IPS-15b (cell line): Measurements from ENCODE around the gene CFD.
"Not testable (repeated sequence)": the region's sequence is repeated elsewhere in the genome, so short reads cannot be mapped to it uniquely, and the experiment has no call there.

Source experiments
- H3K27me3 ChIP-seq: one replicate; pipeline ENCODE4 v1.6.1; 2013; ENCODE audit warnings: low read length; ENCODE audit not compliant: control insufficient read depth, insufficient read depth
- H3K36me3 ChIP-seq: one replicate; pipeline ENCODE4 v1.6.1; 2013; ENCODE audit warnings: low read length; ENCODE audit not compliant: control insufficient read depth, insufficient read depth
- H3K4me1 ChIP-seq: one replicate; pipeline ENCODE4 v1.6.1; 2013; ENCODE audit warnings: mild to moderate bottlenecking, low read length; ENCODE audit not compliant: control insufficient read depth, insufficient read depth
- H3K4me3 ChIP-seq: one replicate; pipeline ENCODE4 v1.5.1; 2013; ENCODE audit warnings: low read depth, low read length
- H3K9ac ChIP-seq: one replicate; pipeline ENCODE4 v1.6.1; 2013; ENCODE audit warnings: low read depth, mild to moderate bottlenecking, low read length
- H3K9me3 ChIP-seq: one replicate; pipeline ENCODE4 v1.6.1; 2013; ENCODE audit warnings: mild to moderate bottlenecking, low read length; ENCODE audit not compliant: control insufficient read depth, insufficient read depth

CFD gene

DNA sequence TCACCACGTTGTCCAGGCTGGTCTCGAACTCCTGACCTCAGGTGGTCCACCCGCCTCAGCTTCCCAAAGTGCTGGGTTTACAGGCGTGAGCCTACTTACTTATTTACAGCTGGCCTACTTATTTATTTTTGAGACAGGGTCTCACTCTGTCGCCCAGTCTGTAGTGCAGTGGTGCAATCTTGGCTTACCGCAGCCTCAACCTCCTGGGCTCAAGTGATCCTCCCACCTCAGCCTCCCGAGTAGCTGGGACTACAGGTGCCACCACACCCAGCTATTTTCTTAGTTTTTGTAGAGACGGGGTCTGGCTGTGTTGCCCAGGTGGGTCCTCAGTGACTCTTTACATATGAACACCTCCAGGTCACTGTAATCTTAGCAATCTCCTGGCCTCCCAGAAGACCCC lies 10.3 kb upstream of the CFD start:
- H3K4me1 ChIP-seq, H3K36me3 ChIP-seq, H3K27me3 ChIP-seq, H3K9ac ChIP-seq, H3K4me3 ChIP-seq, H3K9me3 ChIP-seq: not testable (repeated sequence)

DNA sequence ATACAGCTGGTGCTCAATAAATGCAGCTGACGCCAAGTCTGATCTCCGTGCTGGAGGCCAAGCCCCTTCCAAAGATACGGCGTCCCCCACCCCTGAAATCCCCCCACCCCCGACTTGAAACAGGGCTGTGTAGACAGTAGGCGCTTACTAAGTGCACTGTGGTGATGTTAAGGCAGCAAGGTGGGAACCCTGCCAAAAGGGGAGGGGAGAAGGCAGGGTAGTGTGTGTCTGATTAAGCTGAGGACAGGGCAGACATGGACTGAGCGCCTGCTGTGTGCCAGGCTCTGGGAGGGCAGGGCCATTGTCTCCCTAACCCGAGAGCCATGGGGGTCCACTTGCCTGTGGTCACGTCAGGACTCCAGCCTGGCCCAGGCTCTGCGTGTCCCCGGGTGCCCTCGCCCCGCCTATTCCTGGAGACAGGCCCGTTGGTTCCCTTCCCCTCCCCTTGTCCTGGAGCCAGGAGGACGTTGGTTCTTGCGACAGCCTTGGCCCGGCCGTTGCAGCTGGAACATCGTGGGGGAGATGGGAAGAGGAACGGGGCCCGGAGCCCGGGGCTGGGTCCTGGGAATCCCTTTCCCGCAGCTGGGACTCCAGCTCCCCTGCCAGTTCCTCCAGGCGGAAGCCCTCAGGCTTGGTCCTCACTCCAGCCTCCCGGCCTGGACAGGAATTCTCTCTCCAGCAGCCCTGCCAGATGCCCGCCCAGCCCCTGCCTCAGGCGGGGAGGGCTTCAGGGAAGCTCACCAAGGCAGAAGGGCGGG lies 9.1 kb upstream of the CFD start:
- Histone ChIP-seq H3K27me3 (no peaks in the 10 kb centered on the region), H3K36me3 (no peaks in the 10 kb centered on the region), H3K4me3 (no peak overlapping the region), H3K9me3 (no peaks in the 10 kb centered on the region), H3K9ac (no peak overlapping the region), H3K4me1 (no peaks in the 10 kb centered on the region)

DNA sequence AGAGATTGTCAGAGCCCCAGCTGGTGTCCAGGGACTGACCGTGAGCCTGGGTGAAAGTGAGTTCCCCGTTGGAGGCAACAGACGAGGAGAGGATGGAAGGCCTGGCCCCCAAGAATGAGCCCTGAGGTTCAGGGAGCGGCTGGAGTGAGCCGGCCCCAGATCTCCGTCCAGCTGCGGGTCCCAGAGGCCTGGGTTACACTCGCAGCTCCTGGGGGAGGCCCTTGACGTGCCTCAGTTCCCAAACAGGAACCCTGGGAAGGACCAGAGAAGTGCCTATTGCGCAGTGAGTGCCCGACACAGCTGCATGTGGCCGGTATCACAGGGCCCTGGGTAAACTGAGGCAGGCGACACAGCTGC lies 8.5 kb upstream of the CFD start:
- Histone ChIP-seq H3K27me3 (no peaks in the 10 kb centered on the region), H3K4me3 (no peak overlapping the region), H3K9me3 (no peaks in the 10 kb centered on the region), H3K4me1 (no peaks in the 10 kb centered on the region), H3K36me3 (no peaks in the 10 kb centered on the region), H3K9ac (no peak overlapping the region)

DNA sequence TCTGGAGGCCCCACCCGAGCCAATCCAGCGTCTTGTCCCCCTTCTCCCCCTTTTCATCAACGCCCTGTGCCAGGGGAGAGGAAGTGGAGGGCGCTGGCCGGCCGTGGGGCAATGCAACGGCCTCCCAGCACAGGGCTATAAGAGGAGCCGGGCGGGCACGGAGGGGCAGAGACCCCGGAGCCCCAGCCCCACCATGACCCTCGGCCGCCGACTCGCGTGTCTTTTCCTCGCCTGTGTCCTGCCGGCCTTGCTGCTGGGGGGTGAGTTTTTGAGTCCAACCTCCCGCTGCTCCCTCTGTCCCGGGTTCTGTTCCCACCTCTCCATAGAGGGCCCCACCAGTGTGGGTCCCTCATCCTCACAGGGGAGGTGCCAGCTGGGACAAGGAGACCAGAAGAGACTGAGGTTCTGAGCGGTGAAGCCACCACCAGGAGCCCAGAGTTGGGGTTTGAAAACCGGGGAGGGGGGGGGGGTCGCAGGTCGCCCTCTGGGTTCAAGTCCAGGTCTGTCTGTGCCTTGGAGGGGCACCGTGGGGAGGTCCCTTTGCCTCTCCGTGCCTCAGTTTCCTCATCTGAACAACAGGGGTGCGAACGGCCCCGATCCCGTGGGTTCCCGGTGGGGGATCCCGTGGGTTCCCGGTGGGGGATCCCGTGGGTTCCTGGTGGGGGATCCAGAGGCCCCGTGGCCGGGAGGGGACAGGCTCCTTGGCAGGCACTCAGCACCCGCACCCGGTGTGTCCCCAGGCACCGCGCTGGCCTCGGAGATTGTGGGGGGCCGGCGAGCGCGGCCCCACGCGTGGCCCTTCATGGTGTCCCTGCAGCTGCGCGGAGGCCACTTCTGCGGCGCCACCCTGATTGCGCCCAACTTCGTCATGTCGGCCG lies 7.1 kb upstream of the CFD start, which contains the start of gene ELANE:
TSS of gene ELANE (plus strand) at position 168 of the 878 bp plus-strand sequence. CDS start at position 194, 26 bp downstream.
- no peaks in the 10 kb centered on the region for H3K27me3 ChIP-seq

DNA sequence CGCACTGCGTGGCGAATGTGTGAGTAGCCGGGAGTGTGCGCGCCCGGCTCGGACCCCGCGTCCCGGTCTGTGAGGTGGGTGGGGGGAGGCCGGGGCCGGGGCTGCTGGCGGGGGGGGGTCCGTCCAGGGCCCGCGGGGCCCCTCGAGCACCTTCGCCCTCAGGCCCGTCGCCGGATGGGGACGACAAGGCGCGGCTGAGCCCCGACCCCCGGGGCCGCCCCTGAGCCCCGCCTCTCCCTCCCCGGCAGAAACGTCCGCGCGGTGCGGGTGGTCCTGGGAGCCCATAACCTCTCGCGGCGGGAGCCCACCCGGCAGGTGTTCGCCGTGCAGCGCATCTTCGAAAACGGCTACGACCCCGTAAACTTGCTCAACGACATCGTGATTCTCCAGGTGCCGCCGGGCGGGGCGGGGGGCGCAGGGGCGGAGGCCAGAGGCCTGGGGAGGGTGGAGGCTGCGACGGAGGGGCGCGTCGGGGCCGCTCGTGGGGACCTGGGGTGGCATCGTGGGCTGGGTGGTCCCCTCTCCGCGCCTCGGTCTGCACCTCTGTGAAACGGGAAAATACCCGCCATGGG lies 6.4 kb upstream of the CFD start:
- H3K4me3 ChIP-seq, result no peak overlapping the region
- no peaks in the 10 kb centered on the region for H3K27me3 ChIP-seq
- no peak overlapping the region for H3K9ac ChIP-seq
- H3K9me3 ChIP-seq, result no peaks in the 10 kb centered on the region
- no peaks in the 10 kb centered on the region for H3K36me3 ChIP-seq
- no peaks in the 10 kb centered on the region for H3K4me1 ChIP-seq

More for the DNA sequence above, 7.1 kb upstream of the CFD start, which contains the start of gene ELANE:
- H3K4me1 ChIP-seq, result no peaks in the 10 kb centered on the region
- H3K9me3 ChIP-seq, result no peaks in the 10 kb centered on the region
- no peak within 1 kb of the TSS for H3K4me3 ChIP-seq
- no peak within 1 kb of the TSS for H3K9ac ChIP-seq
- no peaks in the 10 kb centered on the region for H3K36me3 ChIP-seq

DNA sequence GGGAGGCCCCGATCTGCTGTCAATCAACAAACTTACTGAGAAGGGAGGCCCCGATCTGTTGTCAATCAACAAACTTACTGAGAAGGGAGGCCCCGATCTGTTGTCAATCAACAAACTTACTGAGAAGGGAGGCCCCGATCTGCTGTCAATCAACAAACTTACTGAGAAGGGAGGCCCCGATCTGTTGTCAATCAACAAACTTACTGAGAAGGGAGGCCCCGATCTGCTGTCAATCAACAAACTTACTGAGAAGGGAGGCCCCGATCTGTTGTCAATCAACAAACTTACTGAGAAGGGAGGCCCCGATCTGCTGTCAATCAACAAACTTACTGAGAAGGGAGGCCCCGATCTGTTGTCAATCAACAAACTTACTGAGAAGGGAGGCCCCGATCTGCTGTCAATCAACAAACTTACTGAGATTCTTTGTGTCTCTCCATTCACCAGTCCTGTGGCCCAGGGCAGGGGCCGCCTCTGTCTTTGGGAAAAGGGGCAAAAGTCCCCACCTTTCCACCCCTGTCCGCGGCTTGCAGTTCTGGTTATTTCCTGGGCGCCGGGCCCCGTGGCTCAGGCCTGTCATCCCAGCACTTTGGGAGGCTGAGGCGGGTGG lies 5.7 kb upstream of the CFD start:
- H3K27me3 ChIP-seq, H3K36me3 ChIP-seq, H3K4me1 ChIP-seq, H3K9ac ChIP-seq, H3K9me3 ChIP-seq, H3K4me3 ChIP-seq: not testable (repeated sequence)

DNA sequence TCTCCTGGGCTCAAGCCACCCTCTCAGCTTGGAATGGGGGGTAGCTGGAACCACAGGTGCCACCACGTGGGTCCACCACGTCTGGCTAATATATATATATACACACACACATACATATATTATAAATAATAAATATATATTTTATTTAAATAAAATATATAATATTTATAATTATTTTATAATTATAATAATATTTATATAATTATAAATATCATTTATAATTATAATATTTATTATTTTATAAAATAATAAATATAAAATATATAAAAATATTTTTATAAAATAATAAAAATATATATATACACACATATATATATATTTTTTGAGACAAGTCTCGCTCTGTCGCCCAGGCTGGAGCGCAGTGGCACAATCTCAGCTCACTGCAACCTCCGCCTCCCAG lies 4.9 kb upstream of the CFD start:
- H3K27me3 ChIP-seq, result peaks cover 2% of the 10 kb centered on the region
- H3K4me1 ChIP-seq, result no peaks in the 10 kb centered on the region
- H3K9me3 ChIP-seq, result no peaks in the 10 kb centered on the region
- no peaks in the 10 kb centered on the region for H3K36me3 ChIP-seq
- H3K9ac ChIP-seq, result no peak overlapping the region
- no peak overlapping the region for H3K4me3 ChIP-seq

DNA sequence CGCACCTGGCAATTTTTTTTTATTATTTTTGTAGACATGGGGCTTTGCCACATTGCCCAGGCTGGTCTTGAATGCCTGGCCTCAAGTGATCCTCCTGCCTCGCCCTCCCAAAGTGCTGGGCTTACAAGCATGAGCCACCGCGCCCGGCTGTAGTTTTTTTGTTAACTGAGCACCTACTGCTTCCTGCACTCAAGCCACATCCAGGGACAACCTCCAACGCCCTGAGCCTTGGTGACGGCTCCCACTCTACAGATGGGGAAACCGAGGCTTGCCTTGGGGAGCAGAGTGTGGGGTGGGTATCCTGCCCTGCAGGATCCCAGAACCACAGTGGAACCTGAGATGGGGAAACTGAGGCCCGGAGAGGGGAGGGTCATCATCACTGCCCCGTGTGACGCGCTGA lies 4.3 kb upstream of the CFD start:
- Histone ChIP-seq H3K9ac (no peak overlapping the region), H3K36me3 (no peaks in the 10 kb centered on the region), H3K4me3 (no peak overlapping the region), H3K9me3 (no peaks in the 10 kb centered on the region), H3K27me3 (peaks cover 5% of the 10 kb centered on the region), H3K4me1 (no peaks in the 10 kb centered on the region)

DNA sequence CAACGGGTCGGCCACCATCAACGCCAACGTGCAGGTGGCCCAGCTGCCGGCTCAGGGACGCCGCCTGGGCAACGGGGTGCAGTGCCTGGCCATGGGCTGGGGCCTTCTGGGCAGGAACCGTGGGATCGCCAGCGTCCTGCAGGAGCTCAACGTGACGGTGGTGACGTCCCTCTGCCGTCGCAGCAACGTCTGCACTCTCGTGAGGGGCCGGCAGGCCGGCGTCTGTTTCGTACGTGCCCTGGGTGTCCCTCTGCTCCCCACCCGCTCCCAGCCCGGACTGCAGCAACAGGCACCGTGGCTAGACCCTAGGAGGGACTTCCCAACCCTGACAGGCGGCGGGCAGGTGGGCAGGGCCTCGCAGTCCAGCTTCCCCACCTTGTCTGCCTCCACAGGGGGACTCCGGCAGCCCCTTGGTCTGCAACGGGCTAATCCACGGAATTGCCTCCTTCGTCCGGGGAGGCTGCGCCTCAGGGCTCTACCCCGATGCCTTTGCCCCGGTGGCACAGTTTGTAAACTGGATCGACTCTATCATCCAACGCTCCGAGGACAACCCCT lies 3.8 kb upstream of the CFD start:
- Histone ChIP-seq H3K4me1 (no peaks in the 10 kb centered on the region), H3K9ac (no peak overlapping the region), H3K27me3 (peaks cover 5% of the 10 kb centered on the region), H3K4me3 (no peak overlapping the region), H3K9me3 (no peaks in the 10 kb centered on the region), H3K36me3 (no peaks in the 10 kb centered on the region)

DNA sequence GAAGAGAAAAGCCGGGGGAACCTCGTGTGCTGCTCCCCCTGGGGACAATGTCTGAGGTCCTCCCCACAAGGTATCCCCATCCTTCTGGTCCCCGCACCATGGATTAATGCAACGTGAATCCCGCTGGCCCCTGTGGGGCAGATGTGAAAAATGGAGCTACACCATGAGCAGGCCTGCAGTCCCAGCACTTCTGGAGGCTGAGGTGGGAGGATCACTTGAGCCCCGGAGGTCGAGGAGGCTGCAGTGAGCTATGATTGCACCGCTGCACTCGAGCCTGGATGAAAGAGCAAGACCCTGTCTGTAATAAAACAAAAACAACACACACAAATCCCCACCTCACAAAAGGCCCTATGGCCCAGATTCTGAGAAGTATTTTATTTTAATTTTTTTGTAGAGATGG lies 1.2 kb upstream of the CFD start:
- Histone ChIP-seq H3K36me3 (no peaks in the 10 kb centered on the region), H3K27me3 (peaks cover 5% of the 10 kb centered on the region), H3K9ac (no peak overlapping the region), H3K9me3 (no peaks in the 10 kb centered on the region), H3K4me1 (no peaks in the 10 kb centered on the region), H3K4me3 (no peak overlapping the region)

DNA sequence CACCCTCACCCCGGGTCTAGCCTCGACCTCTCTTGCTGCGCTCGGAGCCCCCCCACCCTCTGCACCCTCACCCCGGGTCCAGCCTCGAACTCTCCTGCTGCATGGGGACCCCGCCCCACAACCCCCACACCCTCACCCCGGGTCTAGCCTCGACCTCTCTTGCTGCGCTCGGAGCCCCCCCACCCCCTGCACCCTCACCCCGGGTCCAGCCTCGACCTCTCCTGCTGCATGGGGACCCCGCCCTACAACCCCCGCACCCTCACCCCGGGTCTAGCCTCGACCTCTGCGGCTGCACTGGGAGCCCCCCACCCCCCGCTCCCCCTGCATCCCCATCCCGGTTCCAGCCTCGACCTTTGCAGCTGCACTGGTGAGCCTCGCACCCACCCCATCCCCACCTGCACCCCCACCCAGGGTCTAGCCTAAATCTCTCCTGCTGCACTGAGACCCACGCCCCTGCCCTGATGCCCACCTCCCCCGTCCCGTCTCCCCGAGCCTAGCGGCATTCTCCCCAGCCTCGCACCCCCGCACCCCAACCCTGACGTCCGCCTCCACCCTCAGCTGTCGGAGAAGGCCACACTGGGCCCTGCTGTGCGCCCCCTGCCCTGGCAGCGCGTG lies 1.8 kb downstream of the CFD start:
- Histone ChIP-seq H3K9me3 (no peaks in the 10 kb centered on the region), H3K36me3 (no peaks in the 10 kb centered on the region), H3K27me3 (peaks cover 5% of the 10 kb centered on the region), H3K4me3 (peak overlapping the region; percentile 22), H3K4me1 (no peaks in the 10 kb centered on the region), H3K9ac (no peak overlapping the region)
